IPS-11a (cell line): ENCODE results near the gene CXCL17.

Experiments
- H3K4me3 ChIP-seq: one replicate; pipeline ENCODE4 v1.5.1; 2013; ENCODE audit warnings: low read depth, low read length, control low read depth

The CXCL17 gene

GRCh38 chr19:42424712-42425131 lies 18.0 kb downstream of the CXCL17 start:
- no peak overlapping the region for H3K4me3 ChIP-seq

- no peak overlapping the region for H3K4me3 ChIP-seq
These were observed 18.4 kb downstream of the CXCL17 start for GRCh38 chr19:42424345-42424707.

DNA sequence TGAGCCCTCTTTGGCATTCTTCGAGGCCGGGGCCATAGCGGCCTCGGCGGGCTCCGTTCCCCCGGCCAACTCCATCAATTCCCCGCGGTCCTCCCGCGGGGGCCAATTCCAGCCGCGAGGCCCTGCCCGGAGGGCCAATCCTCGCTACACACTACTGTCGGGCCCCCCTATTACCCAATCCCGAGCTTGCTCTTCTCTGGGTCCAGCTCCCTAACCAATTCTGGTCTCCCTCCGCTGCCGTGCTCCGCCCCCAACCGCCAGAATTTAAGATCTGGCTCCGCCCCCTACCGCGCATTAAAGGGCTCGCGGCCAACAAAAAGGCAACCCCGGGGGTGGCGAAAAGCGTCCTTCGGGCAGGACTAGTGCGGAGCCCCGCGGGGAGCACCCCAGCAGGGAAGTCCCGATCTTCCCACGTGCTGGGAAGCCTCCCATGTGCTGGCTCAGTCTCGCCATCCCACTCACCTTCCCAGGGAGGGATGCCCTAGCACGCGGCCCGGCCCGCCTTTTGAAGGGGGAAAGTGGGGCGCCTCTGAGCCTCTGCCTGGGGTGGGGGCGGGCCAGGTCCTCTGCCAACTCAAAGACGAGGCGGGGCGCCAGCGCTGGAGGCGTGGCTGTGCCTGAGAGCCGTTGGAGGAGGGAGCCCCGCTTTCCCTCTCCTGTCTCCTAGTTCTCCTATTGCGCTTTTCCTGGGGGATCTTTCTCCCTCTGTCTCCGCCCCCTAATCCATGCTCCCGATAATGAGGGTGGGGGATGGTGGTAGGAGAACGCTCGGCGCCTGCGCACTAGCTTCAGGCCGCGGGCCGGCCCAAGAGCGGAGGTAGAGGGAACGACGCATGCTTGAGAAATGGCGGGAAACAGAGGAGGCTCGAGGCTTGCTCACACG lies 19.0 kb downstream of the CXCL17 start:
- H3K4me3 ChIP-seq = peak overlapping the region; percentile 56

DNA sequence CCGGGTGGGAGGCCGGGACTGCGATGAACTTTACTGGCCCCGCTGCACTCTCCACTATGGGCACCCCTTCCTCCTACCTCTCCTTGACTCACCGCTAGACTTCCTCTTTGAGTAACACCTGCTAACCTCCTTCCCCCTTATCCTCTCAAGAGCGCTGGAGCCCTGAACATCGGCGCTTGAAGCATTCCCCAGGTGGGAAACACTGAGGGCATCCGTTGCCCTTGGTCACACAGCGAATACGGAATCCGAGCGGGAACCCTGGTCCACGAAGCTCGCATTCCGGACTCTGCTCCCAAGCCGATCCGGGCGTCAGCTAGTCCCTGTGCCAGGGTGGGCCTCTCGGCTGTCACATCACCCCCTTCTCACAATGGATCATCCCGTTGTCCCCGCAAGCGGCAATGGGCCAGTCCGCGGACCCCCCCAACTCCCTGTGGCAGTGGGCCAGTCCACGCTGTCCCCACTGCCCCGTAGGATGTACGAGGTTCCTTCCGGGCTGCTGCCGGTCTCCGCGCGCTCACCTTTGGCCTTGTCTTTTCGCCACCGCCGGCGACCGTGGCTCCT lies 19.8 kb downstream of the CXCL17 start:
- peak overlapping the region; percentile 56 for H3K4me3 ChIP-seq

GRCh38 chr19:42422092-42422900 lies 20.4 kb downstream of the CXCL17 start:
- H3K4me3 ChIP-seq = peak overlapping the region; percentile 56

- no peak overlapping the region for H3K4me3 ChIP-seq
These were observed 21.1 kb downstream of the CXCL17 start for GRCh38 chr19:42421591-42422031.

GRCh38 chr19:42421101-42421500 lies 21.6 kb downstream of the CXCL17 start:
- no peak overlapping the region for H3K4me3 ChIP-seq

DNA sequence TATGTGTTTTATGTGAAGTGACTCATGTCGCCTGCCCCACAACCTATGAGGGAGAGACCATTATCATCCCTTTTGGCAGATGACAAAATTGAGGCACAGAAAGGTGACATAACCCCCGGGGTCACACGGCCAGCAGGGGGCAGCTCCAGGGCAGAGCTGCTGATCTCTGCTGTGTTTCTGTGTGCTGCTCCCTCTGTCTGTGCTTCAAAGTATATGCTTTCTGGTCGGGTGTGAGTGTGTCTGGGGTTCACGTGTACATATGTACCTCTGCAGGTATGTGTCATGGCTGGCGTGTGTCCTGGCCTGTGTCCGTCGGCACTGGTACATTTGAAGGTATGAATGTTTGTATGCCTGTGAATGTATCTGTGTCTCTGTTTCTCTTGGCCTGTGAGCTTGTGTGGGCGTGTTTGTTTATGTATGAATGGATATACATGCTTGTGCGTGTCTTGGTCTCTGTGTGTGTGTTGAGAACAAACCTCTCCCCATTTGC lies 22.6 kb downstream of the CXCL17 start:
- no peak overlapping the region for H3K4me3 ChIP-seq

DNA sequence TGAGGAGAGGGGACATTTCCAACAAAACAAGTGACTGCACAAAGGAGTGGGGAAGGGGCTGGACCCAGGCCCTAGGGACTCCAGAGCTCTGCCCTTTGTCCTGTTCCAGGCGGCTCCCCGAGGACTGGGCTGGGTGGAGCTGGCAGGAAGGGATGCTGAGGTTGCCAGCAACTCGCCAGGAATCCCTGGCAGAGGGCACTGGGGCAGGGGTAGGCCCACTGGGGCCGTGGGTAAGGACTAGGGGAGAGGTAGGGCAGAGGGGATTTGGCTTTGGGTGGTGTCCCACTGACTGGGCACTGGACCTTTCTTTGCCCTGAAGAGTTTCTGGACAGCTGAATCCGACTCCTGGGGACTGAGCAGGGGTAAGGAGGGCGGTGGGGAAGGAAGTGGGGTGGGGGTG lies 23.4 kb downstream of the CXCL17 start:
- no peak overlapping the region for H3K4me3 ChIP-seq

- H3K4me3 ChIP-seq = no peak overlapping the region
These were observed 30.1 kb downstream of the CXCL17 start for GRCh38 chr19:42412661-42413076.

- no peak overlapping the region for H3K4me3 ChIP-seq
These were observed 30.5 kb downstream of the CXCL17 start for GRCh38 chr19:42412227-42412626.

DNA sequence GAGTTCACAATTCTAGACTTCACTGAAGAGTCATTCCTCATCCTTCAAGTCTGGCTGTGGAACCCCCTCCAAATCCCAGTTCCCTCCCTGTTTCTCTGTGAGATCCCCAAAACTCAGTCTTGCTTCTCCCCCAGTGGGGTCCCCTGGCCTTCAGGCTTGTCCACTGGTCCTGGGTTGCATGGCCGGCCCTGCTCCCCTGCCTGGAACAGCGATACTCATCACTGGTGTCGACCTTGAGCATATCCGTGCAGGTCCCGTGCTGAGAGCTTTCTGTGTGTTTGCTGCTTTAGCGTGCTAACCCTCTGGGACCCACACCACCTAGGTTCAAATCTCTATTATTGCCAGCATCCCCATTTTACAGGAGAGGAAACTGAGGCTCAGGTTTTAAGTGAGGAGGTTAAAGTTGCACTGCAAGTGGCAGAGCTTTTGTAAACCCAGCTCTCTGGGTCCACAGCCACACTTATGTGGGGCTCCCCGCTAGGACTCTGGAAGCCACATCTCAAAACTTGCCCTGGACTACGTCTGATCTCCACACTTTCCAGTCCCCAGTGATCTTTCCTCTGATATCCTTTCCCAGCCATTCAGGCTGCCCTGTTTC lies 31.1 kb downstream of the CXCL17 start:
- no peak overlapping the region for H3K4me3 ChIP-seq

DNA sequence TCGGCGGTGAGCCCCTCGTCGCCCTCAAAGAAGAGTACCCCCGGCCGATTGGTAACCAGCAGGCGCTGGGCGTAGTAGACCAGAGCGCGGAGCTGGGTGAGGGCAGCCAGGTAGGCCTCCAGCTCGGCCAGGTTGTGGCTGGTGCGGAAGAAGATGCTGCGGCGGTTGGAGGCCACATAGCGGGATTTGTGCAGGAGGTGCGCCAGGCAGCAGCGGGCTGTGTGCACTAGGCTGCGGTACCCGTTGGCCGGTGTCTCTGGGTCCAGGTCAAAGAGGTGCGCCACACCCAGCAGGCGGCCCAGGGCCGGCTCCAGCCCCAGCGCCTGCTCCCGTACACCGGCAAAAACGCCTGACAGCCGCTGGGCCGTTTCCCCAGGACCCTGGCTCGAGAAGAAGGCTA lies 32.4 kb downstream of the CXCL17 start:
- H3K4me3 ChIP-seq = no peak overlapping the region

DNA sequence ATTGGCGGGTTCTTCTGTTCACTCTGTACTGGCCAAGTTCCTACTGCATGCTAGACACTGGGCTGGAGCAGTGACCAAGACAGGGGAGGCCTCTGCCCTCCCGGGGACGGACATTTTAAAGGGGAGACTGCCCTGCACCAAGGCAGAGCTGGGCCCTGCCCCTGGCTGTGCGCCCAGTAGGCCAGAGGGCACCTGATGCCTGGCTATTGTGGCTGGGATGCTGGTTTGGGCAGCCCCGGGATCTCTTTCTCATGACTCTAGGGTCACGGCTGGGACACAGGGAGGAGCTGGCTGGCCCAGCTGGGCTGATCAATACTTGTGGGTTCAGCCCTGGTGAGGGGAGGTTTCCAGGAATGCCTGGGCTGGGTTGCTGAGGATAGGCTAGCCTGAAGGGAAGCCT lies 33.3 kb downstream of the CXCL17 start:
- H3K4me3 ChIP-seq = no peak overlapping the region

DNA sequence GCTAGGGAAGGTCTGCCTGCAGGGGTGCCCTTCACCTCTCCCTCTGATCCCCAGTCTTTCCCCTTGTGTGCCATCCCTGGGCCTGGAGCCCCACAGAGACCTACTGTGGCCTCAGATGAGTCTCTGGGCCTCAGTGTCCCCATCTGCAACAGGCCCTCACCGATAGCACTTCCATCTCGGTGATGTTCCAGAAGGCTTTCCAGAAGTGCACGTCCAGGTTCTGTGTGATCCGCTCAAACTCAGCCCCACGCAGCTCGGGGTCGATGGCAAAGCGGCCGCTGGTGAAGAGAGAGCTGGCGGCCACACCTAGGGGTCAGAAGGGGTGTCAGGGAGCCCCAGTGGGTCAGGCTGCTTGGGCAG lies 35.0 kb downstream of the CXCL17 start:
- no peak overlapping the region for H3K4me3 ChIP-seq

DNA sequence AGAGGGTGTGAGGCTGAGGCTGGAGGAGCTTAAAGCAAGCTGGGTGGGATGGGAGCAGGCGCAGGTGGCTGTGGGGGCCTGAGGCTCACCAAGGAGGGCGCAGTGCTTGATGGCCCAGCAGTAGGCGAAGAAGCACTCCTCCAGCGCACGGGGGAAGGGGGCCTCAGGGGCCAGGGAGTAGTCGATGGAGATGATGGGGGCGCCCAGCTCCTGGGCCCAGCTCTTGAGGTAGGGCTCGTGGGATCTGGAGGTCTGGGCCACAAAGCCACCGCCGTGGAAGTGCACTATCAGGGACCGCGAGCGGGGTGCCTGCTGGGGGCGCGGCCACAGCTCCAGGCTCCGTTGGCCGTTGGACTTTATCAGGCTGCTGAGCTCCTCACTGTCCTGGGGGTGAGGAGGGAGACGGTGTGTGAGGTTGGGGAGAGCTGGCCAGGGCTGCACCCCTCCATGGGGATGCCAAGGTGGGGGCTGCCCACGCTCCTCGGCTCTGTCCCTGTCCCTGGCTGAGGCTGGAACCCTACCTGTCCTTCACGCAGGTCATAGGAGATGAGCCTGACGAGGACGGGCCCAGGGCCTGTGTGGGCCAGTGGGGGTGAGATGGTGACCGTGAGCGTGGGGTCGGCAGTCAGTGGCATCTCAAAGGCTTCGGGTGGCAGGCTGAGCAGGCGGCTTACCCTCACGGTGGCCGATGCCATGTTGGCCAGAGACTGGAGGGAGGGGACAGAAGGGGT lies 35.5 kb downstream of the CXCL17 start:
- no peak overlapping the region for H3K4me3 ChIP-seq

- no peak overlapping the region for H3K4me3 ChIP-seq
These were observed 36.6 kb downstream of the CXCL17 start for GRCh38 chr19:42406111-42406510.

DNA sequence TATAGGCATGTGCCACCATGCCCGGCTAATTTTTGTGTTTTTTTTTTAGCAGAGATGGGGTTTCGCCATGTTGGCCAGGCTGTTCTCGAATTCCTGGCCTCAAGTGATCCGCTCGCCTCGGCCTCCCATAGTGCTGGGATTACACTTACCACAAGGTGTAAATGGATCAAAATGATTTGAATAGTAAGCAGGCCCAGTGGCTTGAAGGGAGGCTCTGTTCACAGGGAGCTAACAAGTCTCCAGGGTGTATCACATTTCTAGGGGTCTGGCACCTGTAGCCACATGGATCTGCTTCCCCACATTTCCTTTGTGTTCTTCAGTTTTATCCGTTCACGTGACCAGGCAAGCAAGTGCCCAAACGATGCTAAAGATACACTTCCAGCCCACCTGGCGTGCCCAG lies 39.2 kb downstream of the CXCL17 start:
- H3K4me3 ChIP-seq = no peak overlapping the region

- peak overlapping the region; percentile 62 for H3K4me3 ChIP-seq
These were observed 40.2 kb downstream of the CXCL17 start for GRCh38 chr19:42402376-42403116.
